Subcutaneous abdominal adipose tissue (tissue), 5 donors: ENCODE data around the gene ATF7IP.

Experiments
- H3K27ac ChIP-seq: one replicate; pipeline ENCODE4 v1.7.0; 2013; ENCODE audit warnings: low read depth, mild to moderate bottlenecking, inconsistent platforms, low read length, moderate library complexity
- H3K27me3 ChIP-seq, 5 donors: one replicate each; pipeline ENCODE4 v1.7.0; 2013; ENCODE audit warnings: low read length in 5 of 5, inconsistent platforms in 1 of 5; ENCODE audit not compliant: control insufficient read depth in 5 of 5, insufficient read depth in 4 of 5
- H3K36me3 ChIP-seq, 5 donors: one replicate each; pipeline ENCODE4 v1.7.0; 2013; ENCODE audit warnings: low read length in 5 of 5; ENCODE audit not compliant: control insufficient read depth in 5 of 5, insufficient read depth in 5 of 5
- H3K4me1 ChIP-seq, 5 donors: one replicate each; pipeline ENCODE4 v1.7.0; 2013; ENCODE audit warnings: low read length in 5 of 5, mild to moderate bottlenecking in 3 of 5, moderate library complexity in 1 of 5; ENCODE audit not compliant: control insufficient read depth in 5 of 5, insufficient read depth in 5 of 5
- H3K4me3 ChIP-seq, 5 donors: one replicate each; pipeline ENCODE4 v1.7.0; 2013; ENCODE audit warnings: low read length in 5 of 5, low read depth in 1 of 5
- H3K9ac ChIP-seq, 5 donors: one replicate each; pipeline ENCODE4 v1.7.0; 2013; ENCODE audit warnings: low read length in 5 of 5, mild to moderate bottlenecking in 4 of 5, moderate library complexity in 3 of 5
- H3K9me3 ChIP-seq, 5 donors: one replicate each; pipeline ENCODE4 v1.7.0; 2013; ENCODE audit warnings: low read length in 5 of 5; ENCODE audit not compliant: control insufficient read depth in 5 of 5
- donor health status: healthy.
- donor health status: healthy.
- donor health status: healthy.
- donor health status: healthy.
- donor health status: healthy.

ATF7IP gene

GRCh38 chr12:14460212-14460841, 94.8 kb downstream of the ATF7IP start:
- H3K9me3 ChIP-seq = no peaks in the 10 kb centered on the region
- no peaks in the 10 kb centered on the region for H3K27me3 ChIP-seq
- H3K27ac ChIP-seq = no peak overlapping the region
- H3K4me3 ChIP-seq = no peak overlapping the region
- no peak overlapping the region for H3K9ac ChIP-seq
- peaks cover 22 to 50% (median 38%) of the 10 kb centered on the region in 5 donors for H3K36me3 ChIP-seq
- H3K4me1 ChIP-seq = peaks cover 0 to 10% (median 0%) of the 10 kb centered on the region in 5 donors

GRCh38 chr12:14471497-14471896, 106.0 kb downstream of the ATF7IP start:
- Histone ChIP-seq H3K36me3 (peaks cover 28 to 67% (median 47%) of the 10 kb centered on the region in 5 donors), H3K27me3 (no peaks in the 10 kb centered on the region), H3K9me3 (peaks cover 25 to 55% (median 37%) of the 10 kb centered on the region in 5 donors), H3K4me1 (no peaks in the 10 kb centered on the region), H3K4me3 (no peak overlapping the region), H3K27ac (no peak overlapping the region), H3K9ac (no peak overlapping the region)

- Histone ChIP-seq H3K36me3 (peaks cover 32 to 72% (median 53%) of the 10 kb centered on the region in 5 donors), H3K27me3 (no peaks in the 10 kb centered on the region), H3K4me3 (no peak overlapping the region), H3K4me1 (no peaks in the 10 kb centered on the region), H3K27ac (no peak overlapping the region), H3K9ac (no peak overlapping the region), H3K9me3 (peaks cover 25 to 59% (median 37%) of the 10 kb centered on the region in 5 donors)
Measured at GRCh38 chr12:14473707-14474287, 108.3 kb downstream of the ATF7IP start.

- Histone ChIP-seq H3K9ac (no peak overlapping the region), H3K27me3 (no peaks in the 10 kb centered on the region), H3K9me3 (peaks cover 11 to 28% (median 17%) of the 10 kb centered on the region in 5 donors), H3K36me3 (peaks cover 57 to 75% (median 68%) of the 10 kb centered on the region in 5 donors), H3K27ac (no peak overlapping the region), H3K4me3 (no peak overlapping the region), H3K4me1 (no peaks in the 10 kb centered on the region)
Measured at GRCh38 chr12:14479004-14479403, 113.5 kb downstream of the ATF7IP start.

GRCh38 chr12:14481201-14481600, 115.7 kb downstream of the ATF7IP start:
- H3K36me3 ChIP-seq = peaks cover 69 to 83% (median 71%) of the 10 kb centered on the region in 5 donors
- H3K27me3 ChIP-seq = no peaks in the 10 kb centered on the region
- H3K27ac ChIP-seq = no peak overlapping the region
- H3K4me1 ChIP-seq = no peaks in the 10 kb centered on the region
- no peak overlapping the region for H3K9ac ChIP-seq
- H3K9me3 ChIP-seq = peaks cover 0 to 6% (median 0%) of the 10 kb centered on the region in 5 donors
- no peak overlapping the region for H3K4me3 ChIP-seq

- no peaks in the 10 kb centered on the region for H3K27me3 ChIP-seq
- no peaks in the 10 kb centered on the region for H3K9me3 ChIP-seq
- peaks cover 69 to 89% (median 70%) of the 10 kb centered on the region in 5 donors for H3K36me3 ChIP-seq
- H3K9ac ChIP-seq = no peak overlapping the region
- H3K27ac ChIP-seq = no peak overlapping the region
- no peaks in the 10 kb centered on the region for H3K4me1 ChIP-seq
- H3K4me3 ChIP-seq = no peak overlapping the region
Measured at GRCh38 chr12:14482361-14482760, 116.9 kb downstream of the ATF7IP start.

- peaks cover 69 to 89% (median 72%) of the 10 kb centered on the region in 5 donors for H3K36me3 ChIP-seq
Measured at GRCh38 chr12:14482886-14483285, 117.4 kb downstream of the ATF7IP start.

GRCh38 chr12:14495326-14495725, 129.8 kb downstream of the ATF7IP start:
- H3K4me3 ChIP-seq = no peak overlapping the region
- peaks cover 51 to 82% (median 68%) of the 10 kb centered on the region in 5 donors for H3K36me3 ChIP-seq
- no peaks in the 10 kb centered on the region for H3K9me3 ChIP-seq
- H3K27ac ChIP-seq = no peak overlapping the region
- no peaks in the 10 kb centered on the region for H3K27me3 ChIP-seq
- H3K9ac ChIP-seq = no peak overlapping the region
- no peaks in the 10 kb centered on the region for H3K4me1 ChIP-seq

More at GRCh38 chr12:14482886-14483285, 117.4 kb downstream of the ATF7IP start:
- Histone ChIP-seq H3K27me3 (no peaks in the 10 kb centered on the region), H3K27ac (no peak overlapping the region), H3K9me3 (no peaks in the 10 kb centered on the region), H3K4me1 (no peaks in the 10 kb centered on the region), H3K9ac (no peak overlapping the region), H3K4me3 (no peak overlapping the region)

GRCh38 chr12:14505626-14506596, 140.4 kb downstream of the ATF7IP start:
- Histone ChIP-seq H3K27ac (no peak overlapping the region), H3K4me1 (no peaks in the 10 kb centered on the region), H3K4me3 (no peak overlapping the region), H3K27me3 (no peaks in the 10 kb centered on the region), H3K36me3 (peaks cover 19 to 42% (median 25%) of the 10 kb centered on the region in 5 donors), H3K9ac (no peak overlapping the region), H3K9me3 (no peaks in the 10 kb centered on the region)
